ENCODE data around the gene TEX13B.

DNA sequence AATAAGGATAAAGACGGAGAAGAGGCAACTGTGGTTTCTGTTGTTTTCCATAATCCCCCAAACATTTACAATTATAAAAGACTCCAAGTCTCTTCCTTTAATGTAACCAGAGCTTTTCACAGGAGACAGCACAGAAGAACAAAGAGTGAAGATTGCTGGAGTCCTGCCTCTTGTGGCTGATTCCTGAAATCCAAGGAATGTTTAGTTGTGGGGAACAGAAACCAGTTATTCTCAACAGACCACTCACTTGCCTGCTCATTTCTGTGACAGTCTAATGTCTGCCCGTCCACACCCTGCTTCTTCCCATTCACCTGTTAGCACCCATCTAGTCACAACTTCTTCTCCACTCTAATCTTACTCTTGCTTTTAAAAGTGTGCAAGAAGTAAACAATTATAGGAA lies 12.1 kb downstream of the TEX13B start:
- TF ChIP-seq ZNF274 (IDR thresholded peaks at IDR 0.05; ENCODE audit: low read depth, low read length): no peak
- TF ChIP-seq YY1 (IDR thresholded peaks at IDR 0.05; ENCODE audit: insufficient read depth, insufficient read length): no peak

Data from NT2/D1 (cell line).